ENCODE measurements around the gene CDK5RAP2. TPM values are rescaled to one million over a fixed set of nuclear protein-coding genes. Genes with fewer than 3 reads are reported as not detected.

Gene CDK5RAP2
- total RNA-seq, 6 experiments from 2014 or later: 25.9 to 61.6 (median 34.7) TPM

GRCh38 chr9:120542701-120543490 lies 37.1 kb downstream of the CDK5RAP2 start:
- H3K4me1 ChIP-seq: peaks cover 0 to 4% (median 0%) of the 10 kb centered on the region in 4 donors
- WGBS (ENCODE audit: insufficient coverage, low coverage, low lambda C conversion rate, missing lambda C conversion rate): 91% methylated on average over 6 of the region's 7 CpGs
- H3K9me3 ChIP-seq: no peaks in the 10 kb centered on the region
- peaks cover 0 to 22% (median 11%) of the 10 kb centered on the region in 4 donors for H3K36me3 ChIP-seq
- H3K4me3 ChIP-seq: no peak overlapping the region
- TF ChIP-seq POLR2A (IDR thresholded peaks at IDR 0.05): no peak
- TF ChIP-seq CTCF (IDR thresholded peaks at IDR 0.05): no peak
- intact Hi-C loops (cut with DNase I): no loop called here
- H3K27me3 ChIP-seq: no peaks in the 10 kb centered on the region
- ATAC-seq (no peak), DNase-seq (no peak)
- H3K27ac ChIP-seq: no peak overlapping the region

GRCh38 chr9:120541921-120542320 lies 38.0 kb downstream of the CDK5RAP2 start:
- DNase-seq: no peak
- no peaks in the 10 kb centered on the region for H3K27me3 ChIP-seq
- no peak overlapping the region for H3K4me3 ChIP-seq
- H3K4me1 ChIP-seq: peaks cover 0 to 4% (median 0%) of the 10 kb centered on the region in 4 donors
- no peak for ATAC-seq
- TF ChIP-seq POLR2A (IDR thresholded peaks at IDR 0.05) (no peak), CTCF (IDR thresholded peaks at IDR 0.05) (no peak)
- 80% methylated on average over 2 of the region's 2 CpGs for WGBS (ENCODE audit: insufficient coverage, low coverage, low lambda C conversion rate, missing lambda C conversion rate)
- intact Hi-C loops (cut with DNase I): no loop called here
- H3K9me3 ChIP-seq: no peaks in the 10 kb centered on the region
- no peak overlapping the region for H3K27ac ChIP-seq
- H3K36me3 ChIP-seq: peaks cover 0 to 18% (median 9%) of the 10 kb centered on the region in 4 donors

GRCh38 chr9:120539951-120540350 lies 40.0 kb downstream of the CDK5RAP2 start:
- Histone ChIP-seq H3K4me3 (no peak overlapping the region), H3K9me3 (no peaks in the 10 kb centered on the region), H3K27me3 (no peaks in the 10 kb centered on the region), H3K27ac (no peak overlapping the region), H3K36me3 (peaks cover 0 to 21% (median 3%) of the 10 kb centered on the region in 4 donors), H3K4me1 (peaks cover 0 to 4% (median 0%) of the 10 kb centered on the region in 4 donors)
- intact Hi-C loops (cut with DNase I): no loop called here
- DNase-seq (no peak), ATAC-seq (no peak)
- no peak for TF ChIP-seq POLR2A (IDR thresholded peaks at IDR 0.05)
- TF ChIP-seq CTCF (IDR thresholded peaks at IDR 0.05): no peak
- WGBS (ENCODE audit: insufficient coverage, low coverage, low lambda C conversion rate, missing lambda C conversion rate): 98% methylated on average over 7 of the region's 9 CpGs

- intact Hi-C loops (cut with DNase I): no loop called here
- Histone ChIP-seq H3K4me1 (peaks cover 0 to 4% (median 0%) of the 10 kb centered on the region in 4 donors), H3K36me3 (peaks cover 0 to 20% (median 0%) of the 10 kb centered on the region in 4 donors), H3K27ac (peak overlapping the region; percentile 10 to 17 (median 16)), H3K9me3 (no peaks in the 10 kb centered on the region), H3K27me3 (no peaks in the 10 kb centered on the region), H3K4me3 (no peak overlapping the region)
- no peak for TF ChIP-seq CTCF (IDR thresholded peaks at IDR 0.05)
- TF ChIP-seq POLR2A (IDR thresholded peaks at IDR 0.05): no peak
- ATAC-seq (peak; percentile 86 to 96 (median 88)), DNase-seq (peak; percentile 62 to 78 (median 72))
- WGBS (ENCODE audit: insufficient coverage, low coverage, low lambda C conversion rate, missing lambda C conversion rate): 45% methylated on average over 3 of the region's 3 CpGs
Observed at GRCh38 chr9:120538339-120538738, 41.6 kb downstream of the CDK5RAP2 start.
